MM.1S (cell line): ENCODE measurements around the gene NR2E1.

Experiments used
- DNase-seq: peaks from one replicate; pipeline ENCODE4 v3.0.0-alpha.2; 2015
- H2AFZ ChIP-seq: fragments of 300-600 bp; sonication (generic); 2 replicates; pipeline ENCODE4 v1.6.0; 2016; ENCODE audit warnings: antibody characterized with exemption, low read length
- H3F3A ChIP-seq: fragments of 300-600 bp; sonication (generic); 2 replicates; pipeline ENCODE4 v1.6.1; 2016; ENCODE audit warnings: mild to moderate bottlenecking, antibody characterized with exemption, low read length, moderate library complexity, mixed read lengths; ENCODE audit not compliant: insufficient read depth
- H3K27ac ChIP-seq: fragments of 300-600 bp; sonication (generic); 2 replicates; pipeline ENCODE4 v1.5.1; 2016; ENCODE audit warnings: mild to moderate bottlenecking, low read length
- H3K27me3 ChIP-seq: fragments of 300-600 bp; sonication (generic); replicated peaks from 2 replicates; pipeline ENCODE4 v1.6.0; 2016; ENCODE audit warnings: low read length; ENCODE audit not compliant: insufficient read depth
- H3K36me3 ChIP-seq: fragments of 300-600 bp; sonication (generic); replicated peaks from 2 replicates; pipeline ENCODE4 v1.6.1; 2016; ENCODE audit warnings: mild to moderate bottlenecking, low read length, mixed read lengths; ENCODE audit not compliant: insufficient read depth
- H3K4me1 ChIP-seq: fragments of 300-600 bp; sonication (generic); 2 replicates; pipeline ENCODE4 v1.6.1; 2016; ENCODE audit warnings: low read length, mixed read lengths
- H3K4me2 ChIP-seq: fragments of 300-600 bp; sonication (generic); 2 replicates; pipeline ENCODE4 v1.6.0; 2016; ENCODE audit warnings: low read depth, low read length
- H3K4me3 ChIP-seq: fragments of 300-600 bp; sonication (generic); 2 replicates; pipeline ENCODE4 v1.5.1; 2016; ENCODE audit warnings: low read length, mixed read lengths
- H3K79me2 ChIP-seq: fragments of 300-600 bp; sonication (generic); 2 replicates; pipeline ENCODE4 v1.6.1; 2016; ENCODE audit warnings: mixed run types, low read length, mixed read lengths
- H3K9ac ChIP-seq: fragments of 300-600 bp; sonication (generic); 2 replicates; pipeline ENCODE4 v1.6.1; 2016; ENCODE audit warnings: low read length, mixed read lengths
- H3K9me2 ChIP-seq: fragments of 300-600 bp; sonication (generic); replicated peaks from 2 replicates; pipeline ENCODE4 v1.6.1; 2016; ENCODE audit warnings: mild to moderate bottlenecking, low read length, mixed read lengths; ENCODE audit not compliant: insufficient read depth
- H3K9me3 ChIP-seq: fragments of 300-600 bp; sonication (generic); replicated peaks from 2 replicates; pipeline ENCODE4 v1.6.1; 2016; ENCODE audit warnings: mild to moderate bottlenecking, low read length, mixed read lengths; ENCODE audit not compliant: insufficient read depth
- H4K20me1 ChIP-seq: fragments of 300-600 bp; sonication (generic); 2 replicates; pipeline ENCODE4 v1.6.1; 2016; ENCODE audit warnings: mild to moderate bottlenecking, low read length, moderate library complexity, mixed read lengths; ENCODE audit not compliant: insufficient read depth
- EZH2 ChIP-seq: fragments of 300-600 bp; sonication (generic); optimal IDR thresholded peaks from 2 replicates; pipeline ENCODE3; 2017; ENCODE audit warnings: low read depth, mild to moderate bottlenecking, antibody characterized with exemption, low read length, mixed read lengths
- EZH2phosphoT487 ChIP-seq: fragments of 300-600 bp; sonication (generic); IDR thresholded peaks from 2 replicates; pipeline ENCODE4 v1.6.1; 2018; ENCODE audit warnings: antibody characterized with exemption, low read length
- TF ChIP-seq, protein P1 (sequence below): fragments of 300-600 bp; sonication (generic); IDR thresholded peaks from 2 replicates; pipeline ENCODE4 v1.5.1; 2016; ENCODE audit warnings: antibody characterized with exemption, low read length, mixed read lengths

Gene NR2E1

DNA sequence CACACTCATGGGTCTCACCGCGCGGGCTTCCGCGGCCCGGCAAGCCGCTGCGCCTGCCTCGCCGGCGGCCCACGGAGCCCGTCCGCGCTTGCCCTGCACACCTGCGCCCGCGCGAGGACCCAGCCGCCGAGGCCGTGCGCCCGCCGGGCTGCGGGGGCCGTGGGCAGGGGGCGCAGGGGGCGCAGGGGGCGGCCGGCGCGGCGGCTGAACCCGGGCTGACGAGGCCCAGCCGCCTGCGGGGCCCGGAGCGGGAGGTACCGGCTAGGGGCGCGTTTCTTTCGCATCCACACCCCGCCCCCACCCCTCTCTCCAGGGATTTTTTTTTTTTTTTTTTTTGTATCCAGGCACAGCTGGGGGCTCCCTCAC lies 47.5 kb upstream of the NR2E1 start:
- no peaks in the 10 kb centered on the region for H3K36me3 ChIP-seq
- H3K9ac ChIP-seq: no peak overlapping the region
- no peaks in the 10 kb centered on the region for H4K20me1 ChIP-seq
- peak overlapping the region; percentile 100; the same call in 1 of the 2 replicates for H2AFZ ChIP-seq
- H3K4me3 ChIP-seq: peak overlapping the region; percentile 86
- TF ChIP-seq, protein P1, sequence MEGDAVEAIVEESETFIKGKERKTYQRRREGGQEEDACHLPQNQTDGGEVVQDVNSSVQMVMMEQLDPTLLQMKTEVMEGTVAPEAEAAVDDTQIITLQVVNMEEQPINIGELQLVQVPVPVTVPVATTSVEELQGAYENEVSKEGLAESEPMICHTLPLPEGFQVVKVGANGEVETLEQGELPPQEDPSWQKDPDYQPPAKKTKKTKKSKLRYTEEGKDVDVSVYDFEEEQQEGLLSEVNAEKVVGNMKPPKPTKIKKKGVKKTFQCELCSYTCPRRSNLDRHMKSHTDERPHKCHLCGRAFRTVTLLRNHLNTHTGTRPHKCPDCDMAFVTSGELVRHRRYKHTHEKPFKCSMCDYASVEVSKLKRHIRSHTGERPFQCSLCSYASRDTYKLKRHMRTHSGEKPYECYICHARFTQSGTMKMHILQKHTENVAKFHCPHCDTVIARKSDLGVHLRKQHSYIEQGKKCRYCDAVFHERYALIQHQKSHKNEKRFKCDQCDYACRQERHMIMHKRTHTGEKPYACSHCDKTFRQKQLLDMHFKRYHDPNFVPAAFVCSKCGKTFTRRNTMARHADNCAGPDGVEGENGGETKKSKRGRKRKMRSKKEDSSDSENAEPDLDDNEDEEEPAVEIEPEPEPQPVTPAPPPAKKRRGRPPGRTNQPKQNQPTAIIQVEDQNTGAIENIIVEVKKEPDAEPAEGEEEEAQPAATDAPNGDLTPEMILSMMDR: no peak
- no peaks in the 10 kb centered on the region for H3K9me3 ChIP-seq
- peaks cover 10% of the 10 kb centered on the region; the same call in 1 of the 2 replicates for H3K27me3 ChIP-seq
- no peaks in the 10 kb centered on the region for H3K4me1 ChIP-seq
- no peaks in the 10 kb centered on the region for H3K9me2 ChIP-seq
- no peak overlapping the region for H3K27ac ChIP-seq
- H3K4me2 ChIP-seq: peak overlapping the region; percentile 98
- no peak for DNase-seq
- 0 out of 2 replicates have a peak, but pooled peaks cover 3% of the 10 kb centered on the region for H3F3A ChIP-seq
- H3K79me2 ChIP-seq: no peaks in the 10 kb centered on the region

DNA sequence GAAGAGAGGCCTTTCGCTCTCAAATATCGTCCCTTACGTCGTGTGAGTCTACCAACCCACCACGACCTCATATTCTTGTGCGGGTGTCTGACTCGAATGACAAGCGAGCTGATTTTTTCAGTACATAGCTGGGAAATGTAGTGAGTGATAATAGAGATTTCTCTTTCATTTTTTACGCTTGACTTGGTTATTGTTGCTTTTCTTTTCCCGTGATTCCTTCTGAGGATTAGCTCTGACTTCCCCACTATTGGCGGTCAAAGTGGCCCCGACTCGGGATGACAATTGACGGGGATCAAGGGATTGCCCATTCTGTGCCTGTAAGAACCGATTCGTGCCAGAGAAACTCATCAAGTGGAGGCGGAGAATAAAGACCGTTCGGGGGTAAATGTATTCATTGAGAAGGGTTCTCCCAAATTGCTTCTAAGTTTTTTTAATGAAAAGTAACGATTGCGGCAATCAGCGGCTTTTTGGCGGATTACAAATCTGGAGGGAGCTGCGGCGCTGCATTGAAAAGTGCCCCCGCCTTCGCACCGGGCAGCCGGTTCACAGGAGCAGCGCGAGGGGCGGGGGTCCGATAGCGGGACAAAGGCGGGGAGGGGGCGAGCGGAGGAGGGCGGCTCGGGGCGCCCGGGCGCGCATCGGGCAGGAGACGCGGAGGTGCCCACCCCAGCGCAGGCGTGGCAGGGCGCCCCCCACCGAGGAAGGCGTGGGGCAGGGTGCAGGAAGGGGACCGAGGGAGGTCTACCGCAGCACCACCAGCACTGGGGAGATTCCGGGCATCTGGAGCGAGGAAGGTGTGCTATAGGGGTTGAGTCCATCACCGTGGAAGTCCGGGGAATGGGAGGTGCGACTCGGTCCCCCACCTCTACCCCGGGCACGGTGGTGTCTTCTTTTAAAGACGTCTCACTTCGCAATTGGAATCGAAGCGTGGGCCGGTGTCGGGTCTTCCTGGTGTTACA lies 46.7 kb upstream of the NR2E1 start:
- Histone ChIP-seq H3F3A (0 out of 2 replicates have a peak, but pooled peaks cover 3% of the 10 kb centered on the region), H3K9me3 (no peaks in the 10 kb centered on the region), H3K4me3 (peak overlapping the region; percentile 24; the same call in 1 of the 2 replicates), H3K27me3 (peaks cover 10% of the 10 kb centered on the region; the same call in 1 of the 2 replicates), H3K27ac (no peak overlapping the region), H4K20me1 (no peaks in the 10 kb centered on the region), H3K79me2 (no peaks in the 10 kb centered on the region), H3K4me1 (no peaks in the 10 kb centered on the region), H3K4me2 (peak overlapping the region; percentile 55), H2AFZ (no peak overlapping the region; the same call in 1 of the 2 replicates), H3K9me2 (no peaks in the 10 kb centered on the region), H3K36me3 (no peaks in the 10 kb centered on the region), H3K9ac (no peak overlapping the region)
- TF ChIP-seq, protein P1: no peak
- TF ChIP-seq EZH2phosphoT487 (no peak), EZH2 (no peak)
- no peak for DNase-seq

DNA sequence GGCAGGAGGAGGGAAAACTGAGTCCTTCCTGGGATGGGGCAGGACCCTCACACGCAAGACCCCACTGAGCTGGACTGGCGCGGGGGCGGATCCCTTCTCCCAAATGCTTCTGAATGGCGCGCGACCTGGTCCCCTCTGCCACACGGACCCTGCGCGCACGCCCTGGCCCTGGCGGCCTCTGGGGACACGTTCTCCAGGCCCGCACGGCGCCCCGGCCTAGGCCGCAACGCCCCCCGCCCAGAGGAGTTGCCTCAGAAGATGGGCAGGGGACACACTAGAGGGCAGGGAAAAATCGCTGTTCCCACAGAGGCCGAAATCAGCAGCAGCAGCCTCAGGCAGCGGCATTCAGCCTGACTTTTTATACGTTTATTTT lies 46.1 kb upstream of the NR2E1 start:
- no peak overlapping the region for H3K4me3 ChIP-seq
- no peaks in the 10 kb centered on the region for H3K4me1 ChIP-seq

More for the DNA sequence above, 46.1 kb upstream of the NR2E1 start:
- no peaks in the 10 kb centered on the region for H3K9me2 ChIP-seq
- no peak for DNase-seq
- H3K79me2 ChIP-seq: no peaks in the 10 kb centered on the region
- no peaks in the 10 kb centered on the region for H3K9me3 ChIP-seq
- H3F3A ChIP-seq: 0 out of 2 replicates have a peak, but pooled peaks cover 3% of the 10 kb centered on the region
- no peak overlapping the region for H3K4me2 ChIP-seq
- no peak overlapping the region for H3K27ac ChIP-seq
- no peak overlapping the region for H2AFZ ChIP-seq
- no peaks in the 10 kb centered on the region for H3K36me3 ChIP-seq
- no peak overlapping the region for H3K9ac ChIP-seq
- TF ChIP-seq, protein P1: no peak
- no peaks in the 10 kb centered on the region for H4K20me1 ChIP-seq
- peaks cover 8% of the 10 kb centered on the region; the same call in 1 of the 2 replicates for H3K27me3 ChIP-seq
